Measurements from ENCODE around the gene CDK9. TPM values are rescaled to one million over a fixed set of nuclear protein-coding genes. Genes with fewer than 3 reads are reported as not detected.
A peak's percentile ranks its signal among the peaks of the same experiment; 100 is the strongest.

The CDK9 gene
- total RNA-seq, 1 donor from 2014 or later: 47.2 TPM

DNA sequence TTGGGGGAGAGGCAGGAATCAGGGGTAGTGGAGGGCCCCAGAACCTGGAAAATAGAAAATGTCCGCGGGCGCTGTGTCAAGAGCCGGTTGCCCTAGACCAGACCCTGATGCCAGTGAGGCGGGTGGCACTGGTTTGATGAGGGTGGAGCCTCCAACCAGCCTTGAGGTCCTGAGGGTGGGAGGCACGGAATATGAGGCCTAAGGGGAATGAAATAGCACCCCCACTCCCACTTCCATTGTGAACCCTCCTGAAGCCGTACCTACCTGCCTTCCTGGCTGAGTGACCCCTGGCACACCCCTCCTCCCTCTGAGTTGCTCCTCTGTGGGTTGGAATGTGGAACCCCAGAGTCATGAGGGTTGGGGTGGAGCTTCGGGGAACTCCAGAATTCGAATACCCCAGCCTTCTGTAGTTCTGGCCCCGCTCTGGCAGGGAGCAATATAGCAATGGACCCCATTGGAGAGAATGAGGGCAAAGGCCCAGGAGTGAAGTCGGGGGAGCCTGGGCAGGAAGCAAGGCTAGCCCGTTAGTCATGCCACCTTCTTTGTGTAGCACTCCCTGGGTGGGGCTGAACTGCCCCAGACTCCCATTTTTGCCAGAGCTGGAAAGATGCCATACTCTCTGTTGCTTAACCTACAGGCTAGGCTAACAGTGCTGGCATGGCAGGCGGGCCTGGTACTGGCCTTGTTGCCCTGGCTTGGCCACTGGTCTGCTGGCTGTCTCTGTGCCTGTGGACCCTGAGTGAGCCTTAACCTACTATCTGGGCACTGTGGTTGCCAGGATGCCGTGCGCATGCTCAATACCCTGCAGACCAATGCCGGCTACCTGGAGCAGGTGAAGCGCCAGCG is 17.9 kb downstream of the CDK9 start:
- peak; percentile 26 for DNase-seq

DNA sequence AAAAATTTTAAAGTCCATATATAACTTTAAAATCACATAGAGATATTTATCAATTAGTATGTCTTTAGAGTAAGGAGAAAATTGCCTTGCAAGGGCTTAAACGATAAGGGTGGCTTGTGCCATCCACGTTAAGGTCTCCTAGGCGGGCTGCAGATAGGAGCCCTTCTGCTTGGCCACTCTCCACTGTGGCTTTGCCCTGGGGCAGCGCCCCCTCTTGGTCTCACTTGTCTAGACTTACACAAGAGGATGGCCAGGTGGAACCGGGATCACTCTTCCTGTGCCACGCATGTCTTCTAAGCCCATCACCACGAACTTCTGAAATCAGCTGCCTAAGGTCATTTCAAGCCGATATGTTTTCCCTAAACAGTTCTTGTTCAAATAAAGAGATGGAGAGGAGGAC is 19.8 kb downstream of the CDK9 start:
- no peak for DNase-seq

DNA sequence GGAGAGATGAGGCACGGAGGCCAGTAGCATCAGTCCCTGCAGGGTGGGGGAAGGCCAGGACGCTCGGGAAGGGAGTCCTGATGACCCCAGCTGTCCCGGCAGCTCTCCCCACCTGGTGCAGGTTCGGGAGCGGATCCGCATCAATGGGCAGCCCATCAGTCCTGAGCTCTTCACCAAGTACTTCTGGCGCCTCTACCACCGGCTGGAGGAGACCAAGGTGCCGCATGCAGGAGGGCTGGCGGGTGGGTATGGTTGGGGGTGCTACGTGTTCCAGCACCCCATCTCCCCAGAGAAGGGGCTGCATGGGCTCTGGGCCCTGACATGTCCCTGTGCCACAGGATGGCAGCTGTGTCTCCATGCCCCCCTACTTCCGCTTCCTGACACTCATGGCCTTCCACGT is 21.0 kb downstream of the CDK9 start:
- DNase-seq: no peak

DNA sequence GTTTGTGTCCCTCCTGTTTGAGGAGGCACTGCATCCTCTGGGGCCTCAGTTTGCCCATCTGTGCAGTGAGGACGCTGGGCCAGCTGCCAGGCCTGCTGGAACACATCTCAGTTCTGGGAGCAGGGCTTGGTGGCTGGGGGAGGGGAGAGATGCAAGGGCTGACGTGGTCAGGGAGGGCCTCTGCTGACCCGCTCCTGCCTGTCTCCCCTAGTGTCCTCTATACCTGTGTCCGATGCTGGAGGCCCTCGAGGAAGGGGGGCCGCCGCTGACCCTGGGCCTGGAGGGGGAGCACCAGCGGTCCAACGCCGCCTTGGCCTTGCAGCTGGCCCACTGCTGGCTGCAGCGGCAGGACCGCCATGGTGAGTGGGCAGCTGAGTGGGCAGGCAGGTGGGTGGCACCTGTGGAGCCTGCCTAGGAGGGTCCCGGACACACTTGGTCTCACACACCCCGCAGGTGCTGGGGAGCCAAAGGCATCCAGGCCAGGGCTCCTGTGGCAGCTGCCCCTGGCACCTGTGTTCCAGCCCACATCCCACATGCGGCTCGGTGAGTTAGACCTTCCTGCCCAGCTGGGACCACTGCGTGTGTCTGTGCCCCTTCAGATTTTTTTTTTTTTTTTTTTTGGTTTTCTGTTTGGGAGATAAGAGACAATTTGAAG is 22.6 kb downstream of the CDK9 start:
- no peak for DNase-seq

DNA sequence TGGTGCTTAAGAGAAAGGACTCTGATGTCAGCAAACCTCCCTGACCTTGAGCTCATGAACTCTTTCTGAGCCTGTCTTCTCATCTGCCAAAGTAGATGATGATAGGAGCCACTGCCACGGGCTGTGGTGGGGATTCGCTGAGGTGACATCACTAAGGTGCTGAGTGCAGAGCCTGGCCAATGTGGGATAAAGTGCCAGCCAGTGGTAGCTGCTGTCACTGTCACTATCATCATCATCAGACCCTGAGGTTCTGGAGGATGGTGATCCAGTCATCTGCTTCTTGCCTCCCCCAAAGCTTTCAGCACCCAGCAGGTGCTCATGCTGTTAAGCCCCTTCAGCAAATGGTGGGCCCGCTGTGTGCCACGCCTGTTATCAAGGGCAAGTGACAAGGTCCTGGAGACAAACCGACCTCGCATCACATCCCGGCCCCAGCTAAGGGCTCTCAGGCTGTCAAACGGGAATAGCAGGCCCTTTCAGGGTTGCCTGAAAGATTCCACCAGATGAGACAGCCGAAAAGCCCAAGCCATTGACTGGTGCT is 23.2 kb downstream of the CDK9 start:
- DNase-seq: peak; percentile 55

DNA sequence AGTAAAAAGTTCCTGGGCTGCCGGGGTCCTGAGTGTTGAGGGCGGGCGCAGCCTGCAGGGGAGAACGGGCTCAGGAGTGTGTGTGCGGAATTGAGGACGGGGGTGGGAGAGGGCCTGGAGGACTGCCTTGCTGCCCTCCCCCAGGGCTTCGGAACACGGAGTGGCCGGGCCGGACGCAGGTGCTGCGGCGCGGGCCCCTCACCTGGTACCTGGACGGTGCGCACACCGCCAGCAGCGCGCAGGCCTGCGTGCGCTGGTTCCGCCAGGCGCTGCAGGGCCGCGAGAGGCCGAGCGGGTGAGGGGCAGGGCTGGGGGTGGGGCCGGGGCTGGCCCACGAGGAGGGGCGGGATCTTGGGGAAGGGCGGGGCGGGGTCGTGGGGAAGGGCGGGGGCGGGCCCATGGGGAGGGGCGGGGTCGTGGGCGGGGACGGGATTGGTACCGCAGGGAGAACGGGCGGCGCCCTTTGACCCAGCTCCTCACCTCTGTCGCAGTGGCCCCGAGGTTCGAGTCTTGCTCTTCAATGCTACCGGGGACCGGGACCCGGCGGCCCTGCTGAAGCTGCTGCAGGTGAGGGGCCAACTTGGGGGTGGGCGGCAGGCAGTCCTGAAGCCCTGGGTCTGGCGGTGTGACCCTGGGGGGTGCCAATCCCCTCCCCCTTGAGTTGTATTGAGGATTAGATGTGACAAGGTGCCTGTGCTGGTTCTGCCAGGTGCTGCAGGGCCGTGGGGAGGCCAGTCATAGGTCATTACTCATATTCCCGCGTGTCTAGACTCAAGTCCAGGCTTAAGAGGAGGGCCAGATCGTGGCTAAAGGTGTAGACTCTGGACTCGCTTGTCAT is 23.9 kb downstream of the CDK9 start:
- DNase-seq: peak; percentile 64

DNA sequence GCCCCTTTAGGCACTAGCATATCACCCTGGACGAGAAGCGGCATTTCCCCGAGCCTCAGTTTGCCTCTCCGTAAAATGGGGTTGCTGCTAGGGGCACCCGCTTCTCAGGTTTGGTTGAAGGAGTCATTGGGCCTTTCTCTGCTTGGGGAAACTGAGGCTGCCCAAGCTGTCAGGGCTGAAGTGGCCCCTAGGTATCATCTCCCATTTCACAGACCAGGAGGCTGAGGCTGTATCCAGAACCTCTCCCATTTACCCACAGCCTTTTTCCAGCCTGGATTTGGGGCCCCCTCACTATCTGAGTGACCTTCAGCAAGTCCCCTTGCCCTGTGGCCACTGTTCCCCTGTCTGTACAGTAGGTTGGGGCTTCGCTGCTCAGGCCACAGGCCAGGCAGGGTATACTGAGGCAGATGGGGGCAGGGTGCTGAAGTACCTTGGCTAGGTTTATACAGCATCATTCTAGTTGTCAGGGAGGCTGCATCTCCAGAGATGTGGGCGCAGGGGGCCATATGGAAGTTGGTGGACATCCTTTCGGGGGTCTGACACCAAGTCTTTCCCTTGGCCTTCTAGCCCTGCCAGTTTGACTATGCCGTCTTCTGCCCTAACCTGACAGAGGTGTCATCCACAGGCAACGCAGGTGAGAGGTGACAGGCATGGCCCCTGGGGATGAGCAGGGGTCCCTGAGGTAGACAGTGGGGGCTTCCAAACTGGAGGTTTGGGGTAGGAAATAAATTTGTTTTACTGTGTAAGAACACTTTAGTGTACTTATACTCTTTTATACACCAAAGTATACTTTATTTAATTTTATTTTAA is 24.7 kb downstream of the CDK9 start:
- no peak for DNase-seq

DNA sequence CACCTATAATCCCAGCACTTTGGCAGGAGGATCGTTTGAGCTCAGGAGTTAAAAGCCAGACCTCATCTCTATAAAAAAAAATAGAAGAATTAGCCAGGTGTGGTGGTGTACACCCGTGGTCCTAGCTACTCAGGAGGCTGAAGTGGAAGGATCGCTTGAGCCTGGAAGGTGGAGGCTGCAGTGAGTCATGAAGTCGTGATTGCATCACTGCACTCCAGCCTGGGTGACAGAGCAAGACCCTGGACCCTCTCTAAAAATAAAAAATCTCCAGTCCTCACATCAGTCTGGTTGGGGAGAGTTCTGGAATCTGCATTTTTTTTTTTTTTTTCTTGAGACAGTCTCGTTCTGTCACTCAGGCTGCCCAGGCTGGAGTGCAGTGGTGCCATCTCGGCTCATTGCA is 26.2 kb downstream of the CDK9 start:
- DNase-seq: no peak

DNA sequence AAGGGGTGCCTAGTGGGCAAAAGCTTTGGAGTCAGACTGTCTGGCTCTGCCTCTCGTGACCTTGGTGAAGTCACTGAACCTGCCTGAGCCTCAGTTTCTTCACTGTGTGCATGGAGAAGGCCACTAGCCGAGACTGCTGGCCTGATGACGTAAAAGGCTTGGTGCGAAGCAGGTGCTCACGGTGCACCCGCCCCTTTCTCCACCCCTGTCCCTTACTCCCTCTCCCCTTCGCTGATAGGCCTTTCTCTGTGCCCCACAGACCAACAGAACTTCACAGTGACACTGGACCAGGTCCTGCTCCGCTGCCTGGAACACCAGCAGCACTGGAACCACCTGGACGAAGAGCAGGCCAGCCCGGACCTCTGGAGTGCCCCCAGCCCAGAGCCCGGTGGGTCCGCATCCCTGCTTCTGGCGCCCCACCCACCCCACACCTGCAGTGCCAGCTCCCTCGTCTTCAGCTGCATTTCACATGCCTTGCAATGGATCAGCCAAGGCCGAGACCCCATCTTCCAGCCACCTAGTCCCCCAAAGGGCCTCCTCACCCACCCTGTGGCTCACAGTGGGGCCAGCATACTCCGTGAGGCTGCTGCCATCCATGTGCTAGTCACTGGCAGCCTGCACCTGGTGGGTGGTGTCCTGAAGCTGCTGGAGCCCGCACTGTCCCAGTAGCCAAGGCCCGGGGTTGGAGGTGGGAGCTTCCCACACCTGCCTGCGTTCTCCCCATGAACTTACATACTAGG is 27.3 kb downstream of the CDK9 start:
- no peak for DNase-seq

DNA sequence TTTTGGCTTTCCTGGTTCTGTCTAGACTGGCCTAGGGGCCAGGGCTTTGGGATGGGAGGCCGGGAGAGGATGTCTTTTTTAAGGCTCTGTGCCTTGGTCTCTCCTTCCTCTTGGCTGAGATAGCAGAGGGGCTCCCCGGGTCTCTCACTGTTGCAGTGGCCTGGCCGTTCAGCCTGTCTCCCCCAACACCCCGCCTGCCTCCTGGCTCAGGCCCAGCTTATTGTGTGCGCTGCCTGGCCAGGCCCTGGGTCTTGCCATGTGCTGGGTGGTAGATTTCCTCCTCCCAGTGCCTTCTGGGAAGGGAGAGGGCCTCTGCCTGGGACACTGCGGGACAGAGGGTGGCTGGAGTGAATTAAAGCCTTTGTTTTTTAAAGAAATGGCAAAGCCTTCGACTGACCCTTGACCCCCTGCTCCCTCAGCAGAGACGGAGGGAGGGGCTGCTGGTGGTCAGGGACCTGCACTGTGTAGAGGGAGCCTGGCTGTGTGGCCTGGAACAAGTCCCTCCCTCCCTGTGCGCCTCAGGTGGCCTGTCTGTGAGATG is 27.9 kb downstream of the CDK9 start:
- no peak for DNase-seq

DNA sequence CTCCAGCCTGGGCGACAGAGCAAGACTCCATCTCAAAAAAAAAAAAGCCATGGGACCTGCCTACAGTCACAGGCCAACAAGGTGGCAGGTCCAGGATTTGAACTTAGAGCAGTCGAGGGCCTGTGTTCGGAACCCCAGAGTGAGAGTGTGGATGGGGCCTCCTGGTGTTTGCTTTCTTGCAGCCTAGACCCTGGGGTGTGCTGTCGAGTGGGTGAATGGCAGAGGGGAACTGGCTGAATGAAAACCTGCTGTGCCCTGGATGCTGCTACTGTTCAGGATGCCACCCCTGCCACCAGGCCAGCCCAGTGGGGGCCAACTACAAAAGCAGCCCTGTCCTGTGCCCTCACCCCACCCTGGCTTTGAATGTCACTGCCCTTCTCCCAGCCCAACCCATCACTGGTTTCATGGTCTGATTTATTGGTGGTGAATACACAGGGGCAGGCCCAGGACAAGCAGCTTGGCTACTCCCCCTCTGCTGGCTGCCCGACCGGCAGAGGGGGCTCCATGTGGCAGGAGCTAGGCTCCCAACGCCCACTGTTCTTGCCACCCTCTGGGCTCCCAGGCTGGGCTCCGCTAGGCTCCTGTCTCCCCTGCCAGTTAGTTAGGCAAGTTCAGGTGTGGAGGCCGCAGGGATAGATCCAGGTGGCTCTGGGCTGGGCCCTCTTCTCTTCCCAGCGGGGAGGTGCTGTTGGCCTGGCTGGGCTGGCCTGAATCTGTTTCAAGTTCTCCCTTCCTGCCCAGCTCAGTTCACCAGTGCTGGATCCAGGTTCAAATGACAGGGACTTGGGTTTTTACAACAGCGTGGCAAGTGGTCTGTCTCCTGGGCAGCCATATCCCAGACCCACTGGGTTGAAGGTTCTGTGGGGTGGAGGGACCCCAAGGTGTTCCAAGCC is 29.0 kb downstream of the CDK9 start:
- no peak for DNase-seq

DNA sequence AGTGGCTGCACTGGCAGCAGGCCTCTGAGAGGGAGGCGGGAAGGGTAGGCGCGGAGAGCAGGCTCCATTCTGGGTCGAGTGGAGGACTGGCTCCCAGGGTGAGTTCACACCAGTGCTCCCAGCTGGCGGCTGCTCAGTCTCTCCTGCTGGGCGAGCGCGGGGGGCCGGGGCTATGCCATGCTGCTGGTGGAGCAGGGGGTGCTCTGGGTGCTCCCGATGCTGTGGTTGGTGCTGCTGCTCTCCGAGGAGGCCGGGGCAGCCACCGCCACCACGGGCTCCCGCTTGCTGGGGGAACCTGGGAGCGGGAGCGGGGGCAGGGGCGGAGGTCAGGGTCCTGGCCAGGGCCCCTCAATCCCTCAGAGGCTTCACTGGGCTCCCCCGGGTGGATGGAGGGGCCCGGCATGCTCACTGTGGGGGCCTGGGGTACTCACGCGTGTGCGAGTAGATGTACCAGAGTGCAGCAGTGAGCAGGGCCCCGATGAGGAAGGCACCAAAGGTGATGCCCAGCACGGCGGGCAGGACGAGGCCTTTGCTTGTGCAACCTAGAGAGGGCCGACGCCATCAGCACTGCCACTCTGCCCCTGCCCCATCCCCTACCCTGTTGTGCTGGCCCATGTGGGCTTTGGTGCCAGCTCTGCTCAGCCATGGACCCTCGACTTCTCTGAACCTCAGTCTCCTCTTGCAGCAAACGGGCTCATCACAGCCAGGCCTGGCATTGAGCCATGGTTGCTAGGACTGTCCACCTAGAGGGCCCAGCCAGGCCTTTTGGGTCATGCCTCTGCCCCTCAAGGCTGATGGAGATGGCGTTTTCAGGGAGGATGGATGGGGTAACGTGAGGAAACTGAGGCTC is 29.9 kb downstream of the CDK9 start:
- no peak for DNase-seq

DNA sequence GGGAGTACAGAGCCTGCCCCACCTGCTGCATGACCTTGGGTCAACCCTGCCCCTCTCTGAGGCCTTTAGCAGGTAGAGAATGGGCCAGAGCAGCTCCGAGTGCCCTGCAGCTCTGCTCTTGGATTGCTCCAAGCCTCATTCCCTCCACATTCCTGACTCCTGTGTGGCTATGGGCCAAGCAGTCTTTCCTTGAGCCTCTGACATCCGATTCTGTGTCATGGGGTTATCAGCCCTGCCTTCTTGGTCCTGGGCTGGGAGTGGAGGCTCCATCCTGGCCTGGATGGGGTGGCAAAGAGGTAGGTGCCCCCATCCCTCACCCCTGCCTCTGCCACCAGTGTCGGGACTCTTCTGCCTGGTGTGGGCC is 30.5 kb downstream of the CDK9 start:
- DNase-seq: no peak

DNA sequence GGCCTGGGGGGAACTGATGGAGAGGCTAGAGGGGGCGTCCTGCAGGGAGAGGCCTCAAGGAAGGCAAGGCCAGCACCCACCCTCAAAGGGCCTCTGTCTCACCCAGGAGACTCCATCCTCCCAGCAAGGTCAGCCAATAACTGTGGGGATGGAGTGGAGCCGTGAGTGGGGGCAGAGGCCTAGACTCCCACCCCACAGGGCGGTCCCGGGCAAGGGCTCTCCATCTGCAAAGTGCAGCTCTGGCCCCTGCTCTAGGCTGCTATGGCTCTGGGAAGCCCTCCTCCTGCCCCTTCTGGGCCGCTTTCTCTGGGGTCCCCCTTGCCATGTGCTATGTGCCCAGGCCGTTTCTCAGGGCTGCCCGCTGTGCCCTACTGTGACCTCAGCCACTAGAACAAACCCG is 30.9 kb downstream of the CDK9 start:
- no peak for DNase-seq

DNA sequence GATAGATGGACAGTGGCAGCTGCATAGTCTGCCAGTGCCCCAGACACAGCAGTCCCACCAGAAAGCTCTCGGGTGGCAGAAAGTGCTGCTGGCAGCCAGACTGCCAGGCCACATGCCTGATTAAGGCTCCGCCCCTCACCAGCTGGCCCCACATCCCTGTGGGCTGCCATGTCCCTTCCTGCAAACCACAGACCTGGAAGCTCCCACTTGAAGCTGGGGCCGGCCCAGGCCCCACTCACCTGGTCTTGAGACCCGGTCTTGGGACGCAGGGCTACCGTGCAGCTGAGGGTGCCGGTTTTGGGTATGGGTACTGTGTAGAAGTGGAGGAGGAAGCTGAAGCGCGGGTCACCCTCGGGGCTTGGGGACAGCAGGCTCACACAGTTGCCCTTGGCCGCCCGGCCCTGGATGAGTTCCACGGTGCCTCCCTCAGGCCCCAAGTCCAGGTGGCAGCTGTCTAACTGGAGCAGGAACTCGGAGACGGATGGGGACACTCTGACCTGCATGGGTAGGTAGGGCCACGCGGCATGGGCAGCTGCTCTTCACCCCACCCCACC is 32.1 kb downstream of the CDK9 start:
- peak; percentile 93 for DNase-seq

DNA sequence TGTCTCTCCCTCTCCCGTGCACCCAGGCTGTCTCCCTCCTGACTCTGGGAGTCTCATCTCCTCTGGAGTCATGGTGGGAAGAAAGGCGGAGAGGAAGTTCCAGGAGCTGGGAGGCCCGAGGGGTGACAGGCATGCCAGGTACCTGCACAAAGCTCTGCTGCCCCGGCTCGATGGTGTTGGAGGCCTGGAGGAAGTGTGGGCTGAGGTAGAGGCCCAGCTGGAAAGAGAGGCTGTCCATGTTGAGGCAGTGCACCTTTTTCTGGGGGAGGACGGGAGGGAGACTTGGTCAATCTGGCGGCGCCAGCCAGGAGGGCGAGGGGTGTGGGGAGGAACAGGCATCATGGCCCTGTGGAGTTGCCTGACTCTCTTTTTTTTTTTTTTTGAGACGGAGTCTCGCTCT is 32.7 kb downstream of the CDK9 start:
- no peak for DNase-seq

DNA sequence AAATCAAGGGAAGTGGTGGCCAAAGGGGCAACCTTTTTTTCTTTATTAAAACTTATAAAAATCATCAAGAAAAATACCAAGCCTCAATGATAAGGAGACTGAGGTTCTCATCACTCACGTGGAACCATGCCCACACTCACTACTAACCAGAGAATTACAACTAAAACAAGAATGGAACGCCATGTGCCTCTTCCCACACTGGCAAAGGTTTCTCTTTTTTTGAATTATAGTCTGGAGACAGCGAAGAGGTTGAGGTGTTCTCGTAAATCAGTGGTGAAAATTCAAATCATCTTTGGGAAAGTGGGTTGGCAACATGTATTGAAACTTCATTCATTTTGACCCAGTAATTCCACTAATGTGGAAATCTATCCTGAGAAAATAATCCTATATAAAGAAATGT is 36.3 kb downstream of the CDK9 start:
- DNase-seq: no peak

DNA sequence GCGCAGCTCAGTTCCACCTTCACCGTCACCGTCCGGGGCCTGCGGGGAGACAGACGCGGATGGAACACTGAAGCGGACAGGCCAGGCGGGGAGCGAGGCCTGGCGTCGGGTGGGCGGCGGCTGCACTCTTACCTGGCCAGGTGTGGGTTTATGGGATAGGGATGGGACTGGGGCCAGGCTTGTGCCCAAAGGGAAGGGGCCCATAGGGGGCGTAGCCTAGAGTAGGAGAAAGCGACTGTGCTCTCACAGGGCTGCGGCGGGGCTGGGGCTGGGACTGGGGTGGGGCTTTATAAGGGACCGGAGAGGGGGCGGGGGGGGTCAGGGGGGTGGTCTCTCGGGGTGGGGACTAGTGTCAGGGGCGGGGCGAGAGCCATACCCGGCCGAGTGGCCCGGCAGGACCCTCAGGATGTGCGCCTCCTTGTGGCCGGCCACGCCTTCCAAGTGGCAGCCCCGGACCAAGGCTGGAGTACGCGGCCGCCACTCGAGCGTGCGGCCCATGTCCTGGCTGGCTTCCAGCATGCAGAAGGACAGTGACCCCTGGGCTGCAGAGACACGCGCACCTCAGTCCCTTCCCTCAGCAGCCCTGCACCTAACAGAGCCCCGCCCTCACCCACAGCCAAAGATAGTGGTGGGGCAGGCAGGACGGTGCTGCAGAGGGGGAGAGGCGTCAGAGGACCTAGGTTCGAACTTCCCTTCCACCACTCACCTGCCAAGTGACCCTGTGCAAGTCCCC is 39.7 kb downstream of the CDK9 start:
- DNase-seq: peak; percentile 61

Data from tongue (tissue), 2 donors.